DMS53 treated with DMSO at 0.1 percent for 48 hours (cell line): Measurements from ENCODE around the gene CHCT1.
"Not testable (repeated sequence)": the region's sequence is repeated elsewhere in the genome, so short reads cannot be mapped to it uniquely, and the experiment has no call there.

Experiments
- DNase-seq: peaks from one replicate; lab custom pipeline; 2025; ENCODE audit not compliant: unreplicated experiment; lab: John Stamatoyannopoulos, UW

The CHCT1 gene

DNA sequence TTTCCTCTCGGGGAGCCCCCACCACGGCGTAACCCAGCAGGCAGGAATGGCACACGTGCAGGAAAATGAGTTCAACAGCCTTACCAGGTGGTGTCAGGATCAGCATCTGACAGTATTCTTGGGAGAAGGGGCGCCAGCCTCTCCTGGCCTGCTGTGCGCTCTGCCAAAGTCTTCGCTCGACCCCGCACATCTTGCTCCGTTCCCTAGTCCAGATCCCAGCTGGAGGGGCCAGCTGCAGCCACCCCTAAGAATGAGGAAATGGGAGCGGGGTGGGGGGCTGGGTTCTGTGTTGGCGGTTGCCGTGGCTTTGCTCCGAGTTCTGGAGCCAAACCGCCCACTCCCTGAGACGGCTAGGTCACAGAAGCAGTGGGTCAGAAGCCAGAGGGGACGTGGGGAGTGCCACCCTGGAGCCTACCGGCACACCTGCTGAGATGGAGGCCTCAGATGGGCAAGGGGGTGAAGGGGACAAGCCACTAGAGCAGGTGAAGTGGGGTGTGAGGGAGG, at the start of gene CHCT1:
CHCT1 (plus strand) TSS at position 328 of the 504 bp plus-strand sequence; CDS start at position 432, 104 bp downstream.
- DNase-seq = no peak

DNA sequence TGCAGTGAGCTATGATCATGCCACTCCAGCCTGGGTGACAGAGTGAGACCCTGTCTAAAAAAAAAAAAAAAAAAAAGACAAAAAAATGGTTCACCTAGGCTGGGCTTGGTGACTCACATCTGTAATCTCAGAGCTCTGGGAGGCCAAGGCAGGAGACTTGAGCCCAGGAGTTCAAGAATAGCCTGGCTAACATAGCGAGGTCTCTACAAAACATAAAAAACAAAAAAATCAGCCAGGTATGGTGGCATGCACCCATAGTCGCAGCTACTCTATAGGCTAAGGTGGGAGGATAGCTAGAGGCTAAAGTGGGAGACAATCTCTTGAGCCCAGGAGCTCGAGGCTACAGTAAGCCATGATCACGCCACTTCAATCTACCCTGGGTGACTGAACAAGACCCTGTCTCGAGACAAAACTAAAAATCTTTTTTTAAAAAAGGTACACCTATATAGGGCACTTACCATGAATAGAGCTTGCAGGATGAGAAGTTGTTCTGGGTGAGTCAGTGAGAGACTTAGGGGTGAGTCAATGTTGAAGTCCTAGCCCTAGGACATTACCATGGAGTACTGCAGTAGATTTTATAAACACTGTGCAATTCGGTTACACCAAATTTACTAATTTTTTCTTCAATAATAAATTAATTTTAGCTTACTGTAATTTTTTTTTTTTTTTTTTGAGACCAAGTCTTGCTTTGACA, 49.4 kb upstream of the CHCT1 start:
- no peak for DNase-seq

DNA sequence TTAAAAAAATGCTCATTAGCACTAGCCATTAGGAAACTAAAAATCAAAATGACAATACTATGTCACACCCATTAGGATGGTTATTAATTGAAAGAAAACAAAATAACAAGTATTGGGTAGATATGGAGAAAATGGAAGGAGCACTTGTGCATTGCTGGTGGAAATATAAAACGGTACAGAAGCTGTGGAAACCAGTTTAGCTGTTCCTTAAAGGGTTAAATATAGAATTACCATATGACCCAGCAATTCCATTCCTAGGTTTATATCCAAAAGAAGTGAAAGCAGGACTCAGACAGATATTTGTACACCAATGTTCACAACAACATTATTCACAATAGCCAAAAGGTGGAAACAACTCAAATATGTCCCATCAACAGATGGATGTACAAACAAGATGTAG, 44.1 kb upstream of the CHCT1 start:
- DNase-seq = not testable (repeated sequence)

DNA sequence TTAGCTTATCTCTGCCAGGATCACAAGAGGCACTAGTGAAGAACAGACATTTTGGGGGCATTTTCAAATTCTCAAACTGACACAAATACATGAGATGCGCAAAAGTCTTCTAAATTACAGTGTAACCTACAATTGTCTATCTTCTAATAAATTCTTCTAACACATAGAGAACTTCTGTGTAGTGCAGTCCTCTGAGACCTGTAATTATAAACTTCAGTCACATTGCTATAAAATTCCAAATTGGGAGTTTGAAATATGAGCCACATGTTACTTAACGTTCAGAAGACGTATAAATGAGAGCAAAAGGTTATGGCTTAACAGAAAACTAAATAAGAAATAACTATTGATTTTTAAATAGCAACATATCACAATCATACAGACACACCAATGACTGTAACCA, 42.8 kb upstream of the CHCT1 start:
- DNase-seq = not testable (repeated sequence)

DNA sequence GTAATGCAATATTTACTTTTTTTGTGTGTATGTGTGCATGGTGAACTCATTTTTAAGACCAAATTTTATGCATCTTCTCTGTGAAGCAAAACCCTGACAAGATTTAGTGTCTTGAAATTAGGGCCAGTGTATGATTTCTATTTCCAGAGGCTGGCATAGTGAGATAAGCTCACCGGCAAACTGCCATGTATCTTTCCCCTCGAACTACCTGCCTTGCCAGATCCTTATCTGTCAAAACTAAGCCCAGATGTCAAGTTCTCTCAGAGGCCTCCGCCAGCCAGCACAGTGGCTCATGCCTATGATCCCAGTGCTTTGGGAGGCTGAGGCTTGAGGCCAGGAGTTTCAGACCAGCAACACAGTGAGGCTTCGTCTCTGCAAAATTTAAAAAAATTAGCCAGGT, 40.3 kb upstream of the CHCT1 start:
- DNase-seq = no peak

DNA sequence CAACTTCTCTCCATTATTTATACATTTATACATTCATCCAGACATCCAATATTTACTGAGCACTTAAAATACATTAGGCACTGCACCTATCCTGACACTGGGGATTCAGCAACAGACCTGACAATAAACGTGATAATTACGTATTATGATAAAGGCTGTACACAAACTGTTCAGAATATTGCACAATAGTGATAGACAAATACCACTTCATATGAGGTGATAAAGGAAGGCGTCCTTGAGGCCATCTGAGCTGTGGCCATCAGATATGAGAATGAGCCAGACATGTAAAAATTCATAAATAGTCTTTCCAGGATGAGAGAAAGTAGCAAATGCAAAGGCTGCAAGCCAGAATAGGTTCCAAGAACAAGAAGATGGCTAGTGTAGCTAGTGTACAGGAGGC, 38.9 kb upstream of the CHCT1 start:
- no peak for DNase-seq

DNA sequence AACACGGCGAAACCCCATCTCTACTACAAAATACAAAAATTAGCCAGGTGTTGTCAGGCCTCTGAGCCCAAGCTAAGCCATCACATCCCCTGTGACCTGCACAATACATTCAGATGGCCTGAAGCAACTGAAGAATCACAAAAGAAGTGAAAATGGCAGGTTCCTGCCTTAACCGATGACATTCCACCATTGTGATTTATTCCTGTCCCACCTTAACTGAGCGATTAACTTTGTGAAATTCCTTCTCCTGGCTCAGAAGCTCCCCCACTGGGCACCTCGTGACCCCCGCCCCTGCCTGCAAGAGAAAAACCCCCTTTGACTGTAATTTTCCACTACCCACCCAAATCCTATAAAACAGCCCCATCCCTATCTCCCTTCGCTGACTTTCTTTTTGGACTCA, 37.4 kb upstream of the CHCT1 start:
- DNase-seq = not testable (repeated sequence)

DNA sequence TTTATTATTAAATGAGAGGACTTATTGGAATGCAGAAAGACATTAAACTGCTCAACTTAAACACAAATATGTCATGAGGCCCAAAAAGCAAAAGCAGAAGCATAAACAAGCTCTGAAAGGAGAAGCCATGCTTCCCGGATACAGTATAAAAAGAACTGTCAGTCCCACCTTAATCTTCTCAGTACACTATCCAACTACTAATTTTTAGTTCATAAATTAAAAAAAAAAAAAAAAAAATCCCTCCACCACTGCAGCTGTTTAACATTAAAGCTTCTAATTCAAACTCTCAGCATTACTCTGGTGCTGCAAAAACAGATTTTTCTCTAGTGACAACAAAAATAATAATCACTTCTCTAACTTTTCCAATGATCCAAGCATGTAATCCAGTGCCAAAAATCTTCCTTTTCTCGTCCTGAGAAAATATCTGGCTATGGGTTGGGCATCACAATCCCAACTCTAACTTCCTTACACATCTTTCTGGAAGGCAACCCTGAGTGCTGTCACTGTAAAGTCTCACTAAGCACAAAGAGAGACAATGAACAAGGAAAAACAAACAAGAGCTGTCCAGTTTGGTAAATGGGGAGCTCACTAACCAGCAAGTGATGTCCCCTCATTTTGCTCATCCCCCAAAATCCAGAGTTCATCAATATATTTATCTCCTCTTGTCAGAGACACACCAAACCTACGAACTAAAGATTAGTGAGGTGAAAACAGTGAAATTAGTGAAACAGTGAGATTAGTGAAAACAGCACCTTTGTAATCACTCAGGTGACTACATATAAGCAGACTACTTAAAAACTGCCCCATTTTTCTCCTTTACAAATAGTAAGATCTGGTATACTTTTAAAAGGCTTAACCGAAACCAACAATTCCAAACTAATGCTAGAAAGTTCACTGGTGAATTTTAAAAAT, 35.9 kb upstream of the CHCT1 start:
- no peak for DNase-seq

DNA sequence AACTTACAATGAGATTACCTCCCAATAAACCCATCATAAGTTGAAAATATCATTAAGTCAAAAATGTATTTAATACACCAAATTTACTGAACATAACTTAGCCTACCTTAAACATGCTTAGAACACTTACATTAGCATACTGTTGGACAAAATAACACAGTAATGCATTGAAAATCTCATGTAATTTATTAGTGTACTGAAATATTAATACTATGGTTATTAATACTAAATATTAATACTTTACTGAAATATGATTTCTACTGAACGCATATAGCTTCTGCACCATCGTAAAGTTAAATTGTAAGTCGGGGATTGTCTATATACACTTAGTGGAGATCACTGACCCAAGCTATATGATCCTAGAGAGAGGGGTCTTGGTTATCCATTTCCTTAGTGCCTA, 34.6 kb upstream of the CHCT1 start:
- no peak for DNase-seq

DNA sequence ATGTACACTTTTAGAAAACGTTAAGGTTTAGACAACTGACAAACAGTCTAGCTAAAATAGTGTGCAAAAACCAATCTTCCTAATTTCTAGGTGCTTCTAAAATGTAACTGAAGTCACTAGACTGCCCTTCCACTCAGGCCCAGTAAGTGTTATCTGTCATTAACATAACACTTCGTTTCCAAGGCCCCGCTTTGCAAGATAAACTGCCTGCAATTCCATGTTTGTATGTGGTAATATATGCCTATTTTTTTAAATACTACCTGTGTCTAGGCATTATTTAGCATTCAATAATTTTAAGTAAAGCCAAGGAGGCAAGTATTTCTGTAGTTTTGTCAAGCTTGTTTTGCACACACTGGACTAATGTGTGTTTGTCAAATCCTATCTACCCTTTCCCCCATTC, 33.5 kb upstream of the CHCT1 start:
- DNase-seq = no peak

DNA sequence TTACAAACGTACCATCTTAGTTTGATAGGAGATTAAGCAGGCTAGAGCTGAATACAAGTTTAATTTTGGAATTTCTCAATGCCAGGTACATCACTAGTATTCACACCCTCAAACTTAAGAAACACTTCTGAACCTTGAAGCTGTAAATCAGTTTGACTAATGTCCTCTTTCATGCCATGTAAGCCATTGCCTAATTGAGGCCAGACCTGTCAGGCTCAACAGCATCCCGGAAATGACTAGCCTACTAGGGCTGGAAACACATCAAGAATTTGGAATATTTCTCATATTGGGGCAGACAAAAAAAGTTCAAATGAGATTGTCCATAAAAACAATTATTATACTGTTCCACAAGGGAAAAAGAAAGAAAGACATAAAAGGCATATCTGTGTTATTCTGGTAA, 32.1 kb upstream of the CHCT1 start:
- DNase-seq = no peak

DNA sequence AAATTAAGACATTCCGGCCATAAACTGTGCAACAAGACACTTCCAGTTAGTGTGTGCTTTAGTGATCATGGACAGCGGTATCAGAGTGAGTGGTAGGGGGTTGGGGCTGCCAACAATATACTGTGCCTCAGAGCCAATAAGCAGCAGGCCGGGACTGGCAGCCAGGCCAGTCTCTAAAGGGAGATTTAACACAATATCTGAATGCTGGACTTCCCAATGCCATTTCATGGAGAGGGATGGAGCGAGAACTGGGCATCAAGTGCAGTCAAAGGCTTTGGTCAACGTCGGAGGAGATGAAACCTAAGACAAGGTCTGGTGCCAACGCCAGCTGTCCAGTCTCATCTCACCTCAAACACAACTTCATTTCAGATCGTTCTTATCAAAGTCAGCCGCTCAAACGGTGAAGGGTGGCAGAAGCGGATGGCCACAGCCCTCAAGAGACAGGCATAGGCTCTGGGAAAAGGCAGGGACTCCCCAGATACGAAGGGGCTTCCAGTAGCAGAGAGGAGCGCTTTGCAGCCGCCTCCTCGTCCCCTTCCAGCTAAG, 31.3 kb upstream of the CHCT1 start:
- no peak for DNase-seq

DNA sequence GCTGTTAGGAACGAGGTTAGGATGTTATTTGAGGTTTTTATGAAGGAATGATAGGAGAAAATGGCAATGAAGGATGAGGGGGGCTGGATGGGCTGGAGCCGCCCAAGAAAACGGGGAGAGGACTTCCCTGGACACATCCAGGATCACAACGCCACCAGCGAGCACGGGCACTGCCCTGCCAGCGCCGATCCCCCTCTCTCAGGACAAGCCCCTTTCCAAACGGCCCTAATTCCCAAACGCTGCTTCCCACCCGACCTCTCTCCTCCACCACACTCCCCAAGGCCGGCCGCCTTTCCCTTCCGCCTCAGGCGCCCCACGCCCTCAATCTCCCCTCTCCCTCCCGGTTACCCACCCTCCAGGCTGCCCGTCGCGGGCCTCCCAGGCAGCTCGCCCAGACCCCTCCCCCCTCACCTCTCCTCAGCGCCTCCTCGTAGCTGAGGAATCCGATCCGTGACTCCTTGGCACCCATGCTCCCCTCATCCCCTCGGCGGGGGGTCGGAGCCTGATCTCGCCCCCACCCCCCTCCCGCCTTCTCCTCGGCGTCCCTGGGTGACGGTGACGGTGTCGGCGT, 30.7 kb upstream of the CHCT1 start:
- DNase-seq = no peak

DNA sequence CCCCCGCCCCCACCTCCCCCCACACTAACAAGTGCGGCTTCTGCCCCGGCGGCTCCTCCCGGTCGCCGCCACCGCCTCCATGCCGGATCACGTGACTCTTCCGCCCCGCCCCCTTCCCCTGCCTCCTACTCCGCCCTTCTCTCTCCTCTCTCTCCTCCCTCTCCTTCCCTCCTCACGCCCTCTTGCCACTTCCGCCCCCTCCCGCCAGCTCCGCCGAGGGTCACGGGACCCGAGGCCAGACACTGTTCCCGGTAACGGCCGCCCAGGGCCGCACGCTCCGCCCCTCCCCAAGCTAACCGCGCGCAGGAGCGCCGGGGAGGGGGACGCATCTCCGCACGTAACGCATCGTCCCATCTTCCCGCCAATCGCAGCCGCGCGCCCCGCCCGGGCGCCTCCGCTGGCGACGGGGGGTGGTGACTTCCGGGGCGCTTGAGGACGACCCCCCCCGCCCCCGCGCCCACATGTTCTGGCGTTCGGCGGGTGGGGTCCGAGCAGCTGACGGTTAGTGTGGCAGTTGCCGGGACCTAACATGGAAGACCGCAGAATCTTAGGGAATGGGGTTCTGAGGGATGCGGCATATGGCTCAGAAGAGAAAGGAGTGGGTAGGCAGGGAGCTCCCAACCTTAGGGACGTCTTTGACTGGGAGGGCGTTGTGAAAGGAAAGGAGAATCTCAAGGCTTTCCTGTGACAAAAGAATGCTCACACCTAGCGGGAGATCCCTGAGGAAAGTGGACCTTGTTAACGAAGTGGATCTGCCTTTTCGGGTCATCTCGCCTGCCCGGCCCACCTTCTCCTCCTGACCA, 30.0 kb upstream of the CHCT1 start, which contains the start of gene USP32:
USP32 (minus strand) TSS at position 92 of the 803 bp plus-strand sequence. CDS start 194 bp downstream, outside the sequence.
- DNase-seq = peak; percentile 87

DNA sequence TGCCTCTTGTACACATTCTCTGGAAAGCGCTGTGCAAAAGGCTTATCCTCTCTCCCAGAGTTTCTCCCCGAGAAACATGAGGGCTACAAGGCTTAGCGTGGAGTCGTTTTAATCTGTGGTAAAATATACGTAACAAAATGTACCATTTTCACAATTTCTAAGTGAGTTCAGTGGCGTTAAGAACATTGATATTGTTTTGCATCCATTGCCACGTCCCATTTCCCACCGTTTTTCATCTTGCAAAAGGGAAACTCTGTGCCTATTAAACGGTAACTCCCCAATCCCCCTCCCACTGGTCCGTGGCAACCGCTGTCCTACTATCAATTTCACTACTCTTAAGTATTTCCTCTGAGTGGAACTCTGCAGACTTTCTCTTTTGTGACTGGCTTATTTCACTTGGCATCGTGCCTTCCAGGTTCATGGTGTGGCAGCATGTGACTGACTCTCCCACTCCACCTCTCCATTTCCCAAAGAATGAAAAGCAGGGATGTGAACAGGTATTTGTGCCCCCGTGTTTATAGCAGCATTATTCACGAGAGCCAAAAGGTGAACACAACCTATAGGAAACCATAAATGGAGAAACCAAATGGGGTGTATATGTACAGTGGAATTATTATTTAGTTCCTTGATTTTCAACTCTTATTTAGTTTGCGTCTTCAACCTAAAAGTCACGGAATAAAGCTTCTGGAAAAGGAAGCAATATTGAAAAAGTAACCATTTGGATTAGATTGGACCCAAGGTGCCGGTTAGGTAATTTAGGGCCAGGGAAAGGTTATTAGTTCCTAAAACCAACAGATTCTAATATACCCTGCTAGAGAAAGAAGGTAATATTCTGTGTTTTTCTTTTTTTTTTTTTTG, 29.2 kb upstream of the CHCT1 start:
- DNase-seq = no peak

DNA sequence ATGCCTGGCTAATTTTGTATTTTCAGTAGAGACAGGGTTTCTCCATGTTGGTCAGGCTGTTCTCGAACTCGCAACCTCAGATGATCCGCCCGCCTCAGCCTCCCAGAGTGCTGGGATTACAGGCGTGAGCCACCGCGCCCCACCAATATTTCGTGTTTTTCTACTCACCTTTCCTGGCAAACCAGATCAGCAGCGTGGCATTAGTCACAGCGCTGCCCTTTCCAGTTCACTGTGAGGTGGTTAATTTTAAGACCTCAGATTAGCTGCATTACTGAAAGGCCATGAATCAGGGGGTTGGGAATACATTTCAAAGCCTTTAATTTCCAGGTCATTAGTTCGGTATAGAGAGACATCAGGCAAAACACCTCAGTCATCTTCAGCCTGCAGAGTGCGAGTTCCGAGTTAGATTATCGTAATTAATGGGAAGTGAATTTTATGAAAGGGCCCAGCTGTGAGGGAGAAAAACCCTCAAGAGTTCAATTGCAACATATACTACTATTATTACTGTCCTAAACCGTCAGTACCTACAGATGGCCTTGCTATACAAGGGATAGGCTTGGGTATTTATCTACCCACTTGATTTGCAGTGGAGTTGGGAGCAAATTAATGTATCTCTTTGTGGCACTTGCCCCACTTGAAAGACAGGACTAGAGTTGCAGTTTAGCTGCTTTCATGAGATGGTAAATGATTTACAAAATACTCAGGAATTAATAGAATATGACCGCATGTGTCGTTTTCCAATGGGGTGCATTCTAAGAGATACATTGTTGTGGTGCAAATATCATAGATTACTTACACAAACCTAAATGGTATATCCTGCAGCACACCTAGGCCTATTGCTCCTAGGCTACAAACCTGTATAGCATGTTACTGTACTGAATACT, 28.2 kb upstream of the CHCT1 start:
- no peak for DNase-seq

DNA sequence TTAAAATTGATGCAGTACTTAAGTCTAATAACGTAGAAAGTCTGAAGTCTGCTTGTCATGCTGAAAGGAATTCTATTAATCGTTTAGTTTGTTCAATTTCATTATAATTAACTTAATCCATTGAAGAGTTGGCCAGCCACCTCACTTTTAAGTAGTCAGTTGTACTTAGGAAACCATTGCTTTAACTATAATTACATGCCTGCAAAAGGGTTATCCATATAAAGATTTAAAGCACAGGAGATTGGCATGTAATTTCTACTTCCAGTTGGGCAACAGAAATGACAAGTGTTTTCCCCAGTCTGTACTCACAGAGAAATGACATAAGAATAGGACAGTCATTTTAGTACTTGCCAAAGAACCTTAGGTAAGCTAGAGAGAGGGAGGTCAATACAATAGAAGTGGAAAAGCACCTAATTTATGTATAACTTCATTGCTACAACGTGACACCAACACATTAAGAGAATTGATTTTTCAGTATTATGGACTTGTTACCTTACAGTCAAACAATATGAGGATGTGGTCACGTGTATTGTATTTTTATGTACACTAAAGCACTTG, 26.7 kb upstream of the CHCT1 start:
- no peak for DNase-seq

DNA sequence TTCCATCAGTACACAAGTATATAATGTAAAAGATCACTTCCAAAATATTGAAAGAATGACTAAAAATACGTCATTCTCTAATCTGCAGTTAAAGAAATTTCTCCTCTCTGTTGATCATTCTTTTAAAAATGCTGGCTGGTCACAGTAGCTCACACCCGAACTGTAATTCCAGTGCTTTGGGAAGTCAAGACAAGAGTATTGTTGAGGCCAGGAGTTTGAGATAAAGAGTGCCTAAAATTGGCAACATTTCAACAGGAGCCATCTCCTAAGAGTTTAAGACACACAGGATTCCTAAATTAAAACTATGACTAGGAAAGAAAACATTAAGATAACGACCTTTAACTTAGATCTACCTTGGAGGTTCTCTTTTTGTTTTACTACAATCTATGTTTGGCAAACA, 25.9 kb upstream of the CHCT1 start:
- no peak for DNase-seq
